SK-N-SH treated with all-trans-retinoic acid at 6 μM for 48 hours (cell line): Measurements from ENCODE around the gene TEKT3.

ENCODE experiments used
- ATAC-seq: fragments of 200-7000 bp; cut with Tn5 transposase; 3 replicates; pipeline ENCODE4 v1.9.1; 2020; ENCODE audit warnings: mild to moderate bottlenecking, moderate library complexity
- ARNTL ChIP-seq: fragments of 450-650 bp; formaldehyde crosslinking; IDR thresholded peaks from 2 replicates; pipeline ENCODE4 v1.5.0; 2020; ENCODE audit warnings: low read depth, mild to moderate bottlenecking, moderate library complexity, borderline replicate concordance
- BACH2 ChIP-seq: fragments of 250-450 bp; sonication (Bioruptor Pico); IDR thresholded peaks from 2 replicates; pipeline ENCODE4 v1.9.0; 2021; ENCODE audit warnings: mild to moderate bottlenecking, borderline replicate concordance
- CREB5 ChIP-seq: fragments of 250-450 bp; sonication (Bioruptor Pico); IDR thresholded peaks from 2 replicates; pipeline ENCODE4 v1.5.1; 2020; ENCODE audit warnings: low read depth, mild to moderate bottlenecking, moderate library complexity
- CSDC2 ChIP-seq: fragments of 250-450 bp; sonication (Bioruptor Pico); IDR thresholded peaks from 2 replicates; pipeline ENCODE4 v1.5.0; 2020; ENCODE audit warnings: mild to moderate bottlenecking, moderate library complexity
- ESRRG ChIP-seq: fragments of 250-450 bp; sonication (Bioruptor Pico); IDR thresholded peaks from 2 replicates; pipeline ENCODE4 v1.6.1; 2021; ENCODE audit warnings: mild to moderate bottlenecking
- GLIS3 ChIP-seq: fragments of 250-450 bp; sonication (Bioruptor Pico); IDR thresholded peaks from 2 replicates; pipeline ENCODE4 v1.5.0; 2020; ENCODE audit warnings: mild to moderate bottlenecking, moderate library complexity
- OSR1 ChIP-seq: fragments of 250-450 bp; sonication (Bioruptor Pico); IDR thresholded peaks from 2 replicates; pipeline ENCODE4 v1.8.0; 2022; ENCODE audit warnings: moderate library complexity, mild to moderate bottlenecking, inconsistent platforms
- POU6F1 ChIP-seq: fragments of 250-450 bp; sonication (Bioruptor Pico); IDR thresholded peaks from 2 replicates; pipeline ENCODE4 v1.8.0; 2021; ENCODE audit warnings: low read depth, mild to moderate bottlenecking, moderate library complexity, borderline replicate concordance
- PPARA ChIP-seq: fragments of 250-450 bp; sonication (Bioruptor Pico); IDR thresholded peaks from 2 replicates; pipeline ENCODE4 v1.5.0; 2020; ENCODE audit warnings: mild to moderate bottlenecking, borderline replicate concordance
- RARB ChIP-seq: fragments of 250-450 bp; sonication (Bioruptor Pico); IDR thresholded peaks from 2 replicates; pipeline ENCODE4 v1.8.0; 2021; ENCODE audit warnings: mild to moderate bottlenecking, moderate library complexity
- SNAI2 ChIP-seq: fragments of 250-450 bp; sonication (Bioruptor Pico); IDR thresholded peaks from 2 replicates; pipeline ENCODE4 v1.5.0; 2020; ENCODE audit warnings: mild to moderate bottlenecking, moderate library complexity
- TCF4 ChIP-seq: fragments of 250-450 bp; sonication (Bioruptor Pico); IDR thresholded peaks from 2 replicates; pipeline ENCODE4 v1.8.0; 2021; ENCODE audit warnings: mild to moderate bottlenecking, moderate library complexity, borderline replicate concordance
- TOX ChIP-seq: fragments of 250-450 bp; sonication (Bioruptor Pico); IDR thresholded peaks from 2 replicates; pipeline ENCODE4 v1.8.0; 2021; ENCODE audit warnings: mild to moderate bottlenecking, moderate library complexity, borderline replicate concordance
- ZC3H10 ChIP-seq: fragments of 250-450 bp; sonication (Bioruptor Pico); IDR thresholded peaks from 2 replicates; pipeline ENCODE4 v1.5.1; 2021; ENCODE audit warnings: mild to moderate bottlenecking, moderate library complexity
- ZFP3 ChIP-seq: fragments of 250-450 bp; sonication (Bioruptor Pico); IDR thresholded peaks from 2 replicates; pipeline ENCODE4 v1.5.0; 2020; ENCODE audit warnings: mild to moderate bottlenecking, moderate library complexity
- ZFP30 ChIP-seq: fragments of 450-650 bp; formaldehyde crosslinking; IDR thresholded peaks from 2 replicates; pipeline ENCODE4 v1.5.0; 2022; ENCODE audit warnings: mild to moderate bottlenecking, moderate library complexity
- ZNF565 ChIP-seq: fragments of 450-650 bp; formaldehyde crosslinking; conservative IDR thresholded peaks from 2 replicates; pipeline ENCODE4 v1.5.0; 2020; ENCODE audit warnings: low read depth, mild to moderate bottlenecking, moderate library complexity
- ZNF8 ChIP-seq: fragments of 450-650 bp; formaldehyde crosslinking; IDR thresholded peaks from 2 replicates; pipeline ENCODE4 v1.5.0; 2020; ENCODE audit warnings: mild to moderate bottlenecking, moderate library complexity
- TF ChIP-seq, protein P1 (sequence below): fragments of 250-450 bp; sonication (Bioruptor Pico); IDR thresholded peaks from 2 replicates; pipeline ENCODE4 v1.5.0; 2020; ENCODE audit warnings: mild to moderate bottlenecking, moderate library complexity
- TF ChIP-seq, protein P2 (sequence below): fragments of 250-450 bp; sonication (Bioruptor Pico); IDR thresholded peaks from 2 replicates; pipeline ENCODE4 v1.5.1; 2021; ENCODE audit warnings: mild to moderate bottlenecking, moderate library complexity

TEKT3 gene

GRCh38 chr17:15281909-15282308 lies 59.5 kb downstream of the TEKT3 start:
- no peak for ATAC-seq

DNA sequence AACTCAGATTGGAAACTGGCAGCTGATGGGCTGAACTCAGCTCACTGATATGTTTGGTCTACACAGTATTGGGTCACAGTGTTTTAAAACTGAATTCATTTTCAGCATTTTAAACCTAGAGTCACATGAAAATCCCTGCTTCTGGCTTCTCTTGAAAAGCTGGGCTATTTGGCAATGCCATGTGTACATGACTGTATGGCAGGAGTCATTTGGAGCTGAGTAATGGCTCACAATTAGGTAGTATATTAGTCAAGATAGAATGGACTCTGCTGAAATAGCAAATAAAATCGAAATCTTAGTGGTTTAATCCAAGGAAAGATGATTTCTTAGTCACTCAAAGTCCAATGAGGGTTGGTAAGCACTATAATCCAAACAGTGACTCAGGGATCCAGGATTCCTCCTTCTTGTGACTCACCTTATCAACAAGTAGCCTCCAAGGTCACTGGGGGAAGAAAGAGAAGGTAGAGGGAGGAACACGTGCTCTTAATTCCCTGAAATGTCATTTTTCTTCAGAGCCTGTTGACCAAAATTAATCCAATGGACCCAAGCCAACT lies 62.4 kb downstream of the TEKT3 start:
- no peak for ATAC-seq
- TF ChIP-seq, protein P1, sequence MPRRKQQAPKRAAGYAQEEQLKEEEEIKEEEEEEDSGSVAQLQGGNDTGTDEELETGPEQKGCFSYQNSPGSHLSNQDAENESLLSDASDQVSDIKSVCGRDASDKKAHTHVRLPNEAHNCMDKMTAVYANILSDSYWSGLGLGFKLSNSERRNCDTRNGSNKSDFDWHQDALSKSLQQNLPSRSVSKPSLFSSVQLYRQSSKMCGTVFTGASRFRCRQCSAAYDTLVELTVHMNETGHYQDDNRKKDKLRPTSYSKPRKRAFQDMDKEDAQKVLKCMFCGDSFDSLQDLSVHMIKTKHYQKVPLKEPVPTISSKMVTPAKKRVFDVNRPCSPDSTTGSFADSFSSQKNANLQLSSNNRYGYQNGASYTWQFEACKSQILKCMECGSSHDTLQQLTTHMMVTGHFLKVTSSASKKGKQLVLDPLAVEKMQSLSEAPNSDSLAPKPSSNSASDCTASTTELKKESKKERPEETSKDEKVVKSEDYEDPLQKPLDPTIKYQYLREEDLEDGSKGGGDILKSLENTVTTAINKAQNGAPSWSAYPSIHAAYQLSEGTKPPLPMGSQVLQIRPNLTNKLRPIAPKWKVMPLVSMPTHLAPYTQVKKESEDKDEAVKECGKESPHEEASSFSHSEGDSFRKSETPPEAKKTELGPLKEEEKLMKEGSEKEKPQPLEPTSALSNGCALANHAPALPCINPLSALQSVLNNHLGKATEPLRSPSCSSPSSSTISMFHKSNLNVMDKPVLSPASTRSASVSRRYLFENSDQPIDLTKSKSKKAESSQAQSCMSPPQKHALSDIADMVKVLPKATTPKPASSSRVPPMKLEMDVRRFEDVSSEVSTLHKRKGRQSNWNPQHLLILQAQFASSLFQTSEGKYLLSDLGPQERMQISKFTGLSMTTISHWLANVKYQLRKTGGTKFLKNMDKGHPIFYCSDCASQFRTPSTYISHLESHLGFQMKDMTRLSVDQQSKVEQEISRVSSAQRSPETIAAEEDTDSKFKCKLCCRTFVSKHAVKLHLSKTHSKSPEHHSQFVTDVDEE (CRISPR knock-in tag), result no peak
- TF ChIP-seq ZNF8 (CRISPR knock-in tag) (no peak), OSR1 (CRISPR knock-in tag) (no peak), GLIS3 (CRISPR knock-in tag) (no peak), ZFP30 (CRISPR knock-in tag) (no peak)
- TF ChIP-seq, protein P2, sequence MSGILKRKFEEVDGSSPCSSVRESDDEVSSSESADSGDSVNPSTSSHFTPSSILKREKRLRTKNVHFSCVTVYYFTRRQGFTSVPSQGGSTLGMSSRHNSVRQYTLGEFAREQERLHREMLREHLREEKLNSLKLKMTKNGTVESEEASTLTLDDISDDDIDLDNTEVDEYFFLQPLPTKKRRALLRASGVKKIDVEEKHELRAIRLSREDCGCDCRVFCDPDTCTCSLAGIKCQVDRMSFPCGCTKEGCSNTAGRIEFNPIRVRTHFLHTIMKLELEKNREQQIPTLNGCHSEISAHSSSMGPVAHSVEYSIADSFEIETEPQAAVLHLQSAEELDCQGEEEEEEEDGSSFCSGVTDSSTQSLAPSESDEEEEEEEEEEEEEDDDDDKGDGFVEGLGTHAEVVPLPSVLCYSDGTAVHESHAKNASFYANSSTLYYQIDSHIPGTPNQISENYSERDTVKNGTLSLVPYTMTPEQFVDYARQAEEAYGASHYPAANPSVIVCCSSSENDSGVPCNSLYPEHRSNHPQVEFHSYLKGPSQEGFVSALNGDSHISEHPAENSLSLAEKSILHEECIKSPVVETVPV (CRISPR knock-in tag), result no peak

More at GRCh38 chr17:15281909-15282308, 59.5 kb downstream of the TEKT3 start:
- TF ChIP-seq ZC3H10 (CRISPR knock-in tag), result no peak
- no peak for TF ChIP-seq RARB (CRISPR knock-in tag)
- TF ChIP-seq TCF4 (CRISPR knock-in tag), result no peak
- TF ChIP-seq CSDC2 (CRISPR knock-in tag), result no peak
- TF ChIP-seq, protein P1 (CRISPR knock-in tag), result no peak
- no peak for TF ChIP-seq ZNF565 (CRISPR knock-in tag)
- no peak for TF ChIP-seq PPARA (CRISPR knock-in tag)
- no peak for TF ChIP-seq BACH2 (CRISPR knock-in tag)
- no peak for TF ChIP-seq POU6F1 (CRISPR knock-in tag)
- TF ChIP-seq SNAI2, result no peak
- no peak for TF ChIP-seq ZFP30 (CRISPR knock-in tag)
- no peak for TF ChIP-seq OSR1 (CRISPR knock-in tag)

- ATAC-seq, result no peak
- no peak for TF ChIP-seq PPARA (CRISPR knock-in tag)
- TF ChIP-seq, protein P1 (CRISPR knock-in tag), result no peak
- TF ChIP-seq RARB (CRISPR knock-in tag), result no peak
- TF ChIP-seq, protein P2 (CRISPR knock-in tag), result no peak
- TF ChIP-seq SNAI2, result no peak
- TF ChIP-seq ESRRG (CRISPR knock-in tag), result no peak
- TF ChIP-seq CREB5 (CRISPR knock-in tag), result no peak
- no peak for TF ChIP-seq ARNTL (CRISPR knock-in tag)
- TF ChIP-seq TOX (CRISPR knock-in tag), result no peak
- no peak for TF ChIP-seq POU6F1 (CRISPR knock-in tag)
- TF ChIP-seq ZC3H10 (CRISPR knock-in tag), result no peak
- TF ChIP-seq ZFP3 (CRISPR knock-in tag), result no peak
- TF ChIP-seq BACH2 (CRISPR knock-in tag), result no peak
- TF ChIP-seq CSDC2 (CRISPR knock-in tag), result no peak
Observed at GRCh38 chr17:15278380-15278779, 63.0 kb downstream of the TEKT3 start.
